ENCODE data around the gene ENO1.
"Not testable (repeated sequence)": the region's sequence is repeated elsewhere in the genome, so short reads cannot be mapped to it uniquely, and the experiment has no call there.

Gene ENO1

DNA sequence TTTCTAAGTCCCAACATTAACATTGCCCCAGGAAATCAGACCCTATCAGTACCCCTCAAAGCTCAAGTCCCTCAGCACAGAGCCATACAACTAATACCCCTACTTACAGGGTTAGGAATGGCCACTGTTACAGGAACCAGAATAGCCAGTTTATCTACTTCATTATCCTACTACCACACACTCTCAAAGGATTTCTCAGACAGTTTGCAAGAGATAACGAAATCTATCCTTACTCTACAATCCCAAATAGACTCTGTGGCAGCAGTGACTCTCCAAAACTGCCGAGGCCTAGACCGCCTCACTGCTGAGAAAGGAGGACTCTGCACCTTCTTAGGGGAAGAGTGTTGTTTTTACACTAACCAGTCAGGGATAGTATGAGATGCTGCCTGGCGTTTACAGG is 19.0 kb upstream of the ENO1 start:
- not testable (repeated sequence) for H3K9ac ChIP-seq (ENCODE audit: low read length in 5 of 5); H3K4me1 ChIP-seq (ENCODE audit: control insufficient read depth in 5 of 5, insufficient read depth in 5 of 5, low read length in 5 of 5); H3K4me3 ChIP-seq (ENCODE audit: low read depth in 1 of 5, low read length in 5 of 5); H3K27ac ChIP-seq (ENCODE audit: low read depth, low read length); H3K36me3 ChIP-seq (ENCODE audit: control insufficient read depth in 5 of 5, insufficient read depth in 5 of 5, low read length in 5 of 5); H3K9me3 ChIP-seq (ENCODE audit: control insufficient read depth in 5 of 5, low read length in 5 of 5); H3K27me3 ChIP-seq (ENCODE audit: control insufficient read depth in 5 of 5, insufficient read depth in 4 of 5, low read length in 5 of 5)

DNA sequence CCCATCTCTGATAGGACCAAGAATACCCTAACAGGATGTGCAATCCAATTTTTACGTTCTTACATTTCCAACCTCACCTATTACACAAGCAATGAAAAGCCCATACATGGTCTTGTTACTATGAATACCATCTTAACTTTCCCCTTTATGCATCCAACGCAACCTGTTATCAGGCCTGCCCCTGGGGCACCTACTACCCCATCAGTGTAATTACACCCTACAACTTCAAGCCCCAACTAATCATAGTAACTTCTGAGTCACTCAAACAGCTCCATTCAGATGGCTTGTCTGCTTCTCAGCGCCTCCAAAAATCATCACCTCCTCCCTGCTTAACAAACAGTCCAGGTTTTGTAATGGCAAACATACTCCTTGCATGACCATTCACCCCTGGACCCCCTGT is 18.3 kb upstream of the ENO1 start:
- H3K9ac ChIP-seq (ENCODE audit: low read length in 5 of 5); H3K27ac ChIP-seq (ENCODE audit: low read depth, low read length); H3K36me3 ChIP-seq (ENCODE audit: control insufficient read depth in 5 of 5, insufficient read depth in 5 of 5, low read length in 5 of 5); H3K4me3 ChIP-seq (ENCODE audit: low read depth in 1 of 5, low read length in 5 of 5); H3K4me1 ChIP-seq (ENCODE audit: control insufficient read depth in 5 of 5, insufficient read depth in 5 of 5, low read length in 5 of 5); H3K27me3 ChIP-seq (ENCODE audit: control insufficient read depth in 5 of 5, insufficient read depth in 4 of 5, low read length in 5 of 5); H3K9me3 ChIP-seq (ENCODE audit: control insufficient read depth in 5 of 5, low read length in 5 of 5): not testable (repeated sequence)

DNA sequence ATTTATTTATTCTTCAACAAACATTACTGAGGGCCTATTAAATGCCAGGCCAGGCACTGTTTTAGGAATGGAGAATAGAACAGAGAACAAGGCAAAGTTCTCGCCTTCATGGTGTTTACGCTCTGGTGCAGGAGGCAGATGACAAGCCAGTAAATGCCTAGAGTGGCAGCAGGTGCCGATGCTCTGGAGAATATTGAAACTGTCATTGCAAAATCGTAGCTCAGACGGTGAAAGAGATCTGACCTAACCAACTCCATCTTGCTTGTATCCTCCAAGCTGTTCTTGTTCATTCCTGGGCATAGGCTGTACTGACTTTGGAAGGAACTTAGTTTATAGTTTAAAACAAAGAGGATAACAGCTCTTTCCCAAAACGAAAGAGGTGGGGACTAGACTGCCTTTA is 13.5 kb upstream of the ENO1 start:
- H3K9ac ChIP-seq (ENCODE audit: low read length in 5 of 5): no peak overlapping the region
- no peak overlapping the region for H3K27ac ChIP-seq (ENCODE audit: low read depth, low read length)
- H3K36me3 ChIP-seq (ENCODE audit: control insufficient read depth in 5 of 5, insufficient read depth in 5 of 5, low read length in 5 of 5): no peaks in the 10 kb centered on the region
- peaks cover 0 to 15% (median 11%) of the 10 kb centered on the region in 5 donors for H3K4me1 ChIP-seq (ENCODE audit: control insufficient read depth in 5 of 5, insufficient read depth in 5 of 5, low read length in 5 of 5)
- H3K27me3 ChIP-seq (ENCODE audit: control insufficient read depth in 5 of 5, insufficient read depth in 4 of 5, low read length in 5 of 5): no peaks in the 10 kb centered on the region
- H3K4me3 ChIP-seq (ENCODE audit: low read depth in 1 of 5, low read length in 5 of 5): no peak overlapping the region
- H3K9me3 ChIP-seq (ENCODE audit: control insufficient read depth in 5 of 5, low read length in 5 of 5): no peaks in the 10 kb centered on the region

DNA sequence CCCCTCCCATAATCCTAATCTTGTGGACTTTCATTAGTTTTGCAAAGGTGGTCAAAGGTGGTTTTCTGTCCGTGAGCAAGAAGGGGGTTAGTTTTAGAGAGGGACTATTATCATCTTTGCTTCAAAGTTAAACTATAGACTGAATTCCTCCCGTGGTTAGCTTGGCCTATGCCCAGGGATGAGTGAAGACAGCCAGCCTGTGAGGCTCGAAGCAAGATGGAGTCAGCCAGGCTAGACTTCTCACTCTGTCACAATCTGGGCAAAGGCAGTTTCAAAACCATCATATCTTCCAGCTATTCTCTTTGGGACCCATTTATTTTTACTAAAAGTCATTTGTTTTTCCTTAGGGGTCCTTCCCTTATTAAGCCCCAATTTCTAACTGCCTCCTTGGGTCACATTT is 12.9 kb upstream of the ENO1 start:
- Histone ChIP-seq H3K9ac (ENCODE audit: low read length in 5 of 5) (no peak overlapping the region), H3K27me3 (ENCODE audit: control insufficient read depth in 5 of 5, insufficient read depth in 4 of 5, low read length in 5 of 5) (no peaks in the 10 kb centered on the region), H3K4me3 (ENCODE audit: low read depth in 1 of 5, low read length in 5 of 5) (no peak overlapping the region), H3K36me3 (ENCODE audit: control insufficient read depth in 5 of 5, insufficient read depth in 5 of 5, low read length in 5 of 5) (no peaks in the 10 kb centered on the region), H3K4me1 (ENCODE audit: control insufficient read depth in 5 of 5, insufficient read depth in 5 of 5, low read length in 5 of 5) (peaks cover 0 to 15% (median 11%) of the 10 kb centered on the region in 5 donors), H3K9me3 (ENCODE audit: control insufficient read depth in 5 of 5, low read length in 5 of 5) (no peaks in the 10 kb centered on the region), H3K27ac (ENCODE audit: low read depth, low read length) (no peak overlapping the region)

DNA sequence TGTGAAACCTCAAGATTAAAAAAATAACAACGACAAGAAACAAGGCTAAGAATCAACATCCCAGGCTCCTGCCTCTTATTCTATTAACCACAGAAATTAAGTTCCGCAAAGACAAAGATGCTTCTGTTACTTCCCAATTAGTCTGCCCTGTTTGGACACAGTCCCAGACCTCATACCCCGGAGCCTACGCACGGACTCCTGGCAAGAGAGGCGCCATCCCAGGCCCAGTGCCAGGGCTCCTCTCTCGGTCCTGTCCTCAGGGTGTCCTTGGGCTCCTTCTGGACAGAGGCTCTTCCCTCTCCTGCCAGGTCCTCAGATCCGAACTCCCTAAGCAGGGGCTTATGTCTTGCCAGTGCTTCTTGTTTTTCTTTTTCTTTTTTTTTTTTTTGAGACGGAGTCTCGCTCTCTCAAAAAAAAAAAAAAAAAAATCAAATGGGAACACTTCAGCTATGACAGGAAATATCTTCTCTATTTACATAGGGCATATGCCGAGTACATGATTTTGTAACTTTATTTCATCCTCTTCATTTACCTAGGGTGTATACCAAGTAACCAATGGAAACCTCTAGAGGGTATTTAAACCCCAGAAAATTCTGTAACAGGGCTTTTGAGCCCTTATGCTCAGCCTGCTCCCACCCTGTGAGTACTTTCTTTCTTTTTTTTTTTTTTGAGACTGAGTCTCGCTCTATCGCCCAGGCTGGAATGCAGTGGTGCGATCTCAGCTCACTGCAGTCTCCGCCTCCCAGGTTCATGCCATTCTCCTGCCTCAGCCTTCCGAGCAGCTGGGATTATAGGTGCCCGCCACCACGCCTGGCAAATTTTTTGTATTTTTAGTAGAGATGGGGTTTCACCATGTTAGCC is 11.7 kb upstream of the ENO1 start:
- Histone ChIP-seq H3K4me1 (ENCODE audit: control insufficient read depth in 5 of 5, insufficient read depth in 5 of 5, low read length in 5 of 5) (peaks cover 0 to 15% (median 11%) of the 10 kb centered on the region in 5 donors), H3K9me3 (ENCODE audit: control insufficient read depth in 5 of 5, low read length in 5 of 5) (no peaks in the 10 kb centered on the region), H3K27me3 (ENCODE audit: control insufficient read depth in 5 of 5, insufficient read depth in 4 of 5, low read length in 5 of 5) (no peaks in the 10 kb centered on the region), H3K9ac (ENCODE audit: low read length in 5 of 5) (no peak overlapping the region), H3K27ac (ENCODE audit: low read depth, low read length) (no peak overlapping the region), H3K4me3 (ENCODE audit: low read depth in 1 of 5, low read length in 5 of 5) (no peak overlapping the region), H3K36me3 (ENCODE audit: control insufficient read depth in 5 of 5, insufficient read depth in 5 of 5, low read length in 5 of 5) (no peaks in the 10 kb centered on the region)

DNA sequence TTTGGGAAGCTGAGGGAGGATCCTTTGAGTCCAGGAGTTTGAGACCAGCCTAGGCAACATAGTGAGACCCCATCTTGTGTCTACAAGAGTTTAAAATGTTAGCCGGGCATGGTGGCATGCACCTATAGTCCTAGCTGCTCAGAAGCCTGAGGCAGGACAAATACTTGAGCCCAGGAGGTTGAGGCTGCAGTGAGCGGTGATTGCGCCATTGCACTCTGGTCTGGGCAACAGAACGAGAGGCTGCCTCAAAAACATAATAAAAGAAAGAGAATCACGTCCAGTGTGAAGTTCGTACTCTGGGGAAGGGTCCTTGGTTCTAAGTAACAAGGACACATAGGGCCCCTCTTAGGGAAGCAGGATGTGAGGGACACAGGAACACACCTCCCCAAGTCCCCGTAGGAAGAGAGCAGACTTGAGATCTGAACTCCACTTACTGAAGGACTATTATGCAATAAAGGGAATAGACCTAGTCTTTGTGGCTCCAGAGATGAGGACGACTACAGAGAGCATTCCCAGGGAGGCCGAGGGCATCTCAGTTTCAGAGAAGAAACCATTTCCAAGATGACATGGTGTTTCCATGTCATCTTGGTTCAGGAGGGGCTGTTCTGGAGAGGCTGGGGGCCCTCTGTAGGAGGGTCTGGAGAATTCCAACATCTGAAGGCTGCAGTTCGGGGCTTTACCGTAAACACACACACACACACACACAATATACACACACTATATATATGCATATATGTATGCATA is 10.8 kb upstream of the ENO1 start:
- H3K9me3 ChIP-seq (ENCODE audit: control insufficient read depth in 5 of 5, low read length in 5 of 5): no peaks in the 10 kb centered on the region
- no peak overlapping the region for H3K27ac ChIP-seq (ENCODE audit: low read depth, low read length)
- H3K9ac ChIP-seq (ENCODE audit: low read length in 5 of 5): no peak overlapping the region
- no peak overlapping the region for H3K4me3 ChIP-seq (ENCODE audit: low read depth in 1 of 5, low read length in 5 of 5)
- H3K4me1 ChIP-seq (ENCODE audit: control insufficient read depth in 5 of 5, insufficient read depth in 5 of 5, low read length in 5 of 5): peaks cover 1 to 15% (median 11%) of the 10 kb centered on the region in 5 donors
- H3K27me3 ChIP-seq (ENCODE audit: control insufficient read depth in 5 of 5, insufficient read depth in 4 of 5, low read length in 5 of 5): no peaks in the 10 kb centered on the region
- H3K36me3 ChIP-seq (ENCODE audit: control insufficient read depth in 5 of 5, insufficient read depth in 5 of 5, low read length in 5 of 5): no peaks in the 10 kb centered on the region

DNA sequence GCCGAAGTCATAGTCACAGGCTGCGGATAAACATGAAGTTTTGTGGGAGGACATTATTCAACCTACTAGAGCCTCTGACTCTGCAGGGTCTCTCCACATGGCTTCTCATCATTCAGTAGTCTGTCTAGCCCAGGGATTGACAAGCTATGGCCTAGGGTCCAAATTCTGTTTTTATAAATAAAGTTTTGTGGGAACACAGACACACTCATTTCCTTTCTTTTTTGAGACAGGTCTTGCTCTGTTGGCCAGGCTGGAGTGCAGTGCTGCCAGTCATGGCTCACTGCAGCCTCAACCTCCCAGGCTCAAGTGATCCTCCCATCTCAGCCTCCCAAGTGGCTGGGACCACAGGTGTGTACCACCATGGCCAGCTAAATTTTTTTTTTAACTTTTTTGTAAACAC is 8.1 kb upstream of the ENO1 start:
- no peaks in the 10 kb centered on the region for H3K36me3 ChIP-seq (ENCODE audit: control insufficient read depth in 5 of 5, insufficient read depth in 5 of 5, low read length in 5 of 5)
- no peak overlapping the region for H3K27ac ChIP-seq (ENCODE audit: low read depth, low read length)
- no peaks in the 10 kb centered on the region for H3K9me3 ChIP-seq (ENCODE audit: control insufficient read depth in 5 of 5, low read length in 5 of 5)
- H3K4me3 ChIP-seq (ENCODE audit: low read depth in 1 of 5, low read length in 5 of 5): no peak overlapping the region
- no peaks in the 10 kb centered on the region for H3K27me3 ChIP-seq (ENCODE audit: control insufficient read depth in 5 of 5, insufficient read depth in 4 of 5, low read length in 5 of 5)
- H3K4me1 ChIP-seq (ENCODE audit: control insufficient read depth in 5 of 5, insufficient read depth in 5 of 5, low read length in 5 of 5): peaks cover 4 to 21% (median 14%) of the 10 kb centered on the region in 5 donors
- no peak overlapping the region for H3K9ac ChIP-seq (ENCODE audit: low read length in 5 of 5)

DNA sequence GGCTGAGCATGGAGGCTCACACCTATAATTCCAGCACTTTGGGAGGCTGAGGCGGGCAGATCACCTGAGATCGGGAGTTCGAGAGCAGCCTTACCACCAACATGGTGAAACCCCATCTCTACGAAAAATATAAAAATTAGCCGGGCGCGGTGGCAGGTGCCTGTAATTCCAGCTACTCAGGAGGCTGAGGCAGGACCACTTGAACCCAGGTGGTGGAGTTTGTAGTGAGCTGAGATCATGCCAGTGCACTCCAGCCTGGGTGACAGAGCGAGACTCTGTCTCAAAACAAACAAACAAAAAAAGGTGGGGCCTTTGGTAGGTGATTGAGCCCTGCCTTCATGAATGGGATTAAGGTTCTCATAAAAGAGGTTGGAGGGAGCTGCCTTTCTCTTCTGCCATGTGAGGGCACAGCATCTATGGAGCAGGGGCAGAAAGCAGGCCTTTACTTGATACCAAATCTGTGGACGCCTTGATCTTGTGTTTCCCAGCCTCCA is 7.6 kb upstream of the ENO1 start:
- not testable (repeated sequence) for H3K4me3 ChIP-seq (ENCODE audit: low read depth in 1 of 5, low read length in 5 of 5); H3K9me3 ChIP-seq (ENCODE audit: control insufficient read depth in 5 of 5, low read length in 5 of 5); H3K36me3 ChIP-seq (ENCODE audit: control insufficient read depth in 5 of 5, insufficient read depth in 5 of 5, low read length in 5 of 5); H3K9ac ChIP-seq (ENCODE audit: low read length in 5 of 5); H3K27me3 ChIP-seq (ENCODE audit: control insufficient read depth in 5 of 5, insufficient read depth in 4 of 5, low read length in 5 of 5); H3K27ac ChIP-seq (ENCODE audit: low read depth, low read length)
- peaks cover 4 to 21% (median 14%) of the 10 kb centered on the region in 5 donors for H3K4me1 ChIP-seq (ENCODE audit: control insufficient read depth in 5 of 5, insufficient read depth in 5 of 5, low read length in 5 of 5)

DNA sequence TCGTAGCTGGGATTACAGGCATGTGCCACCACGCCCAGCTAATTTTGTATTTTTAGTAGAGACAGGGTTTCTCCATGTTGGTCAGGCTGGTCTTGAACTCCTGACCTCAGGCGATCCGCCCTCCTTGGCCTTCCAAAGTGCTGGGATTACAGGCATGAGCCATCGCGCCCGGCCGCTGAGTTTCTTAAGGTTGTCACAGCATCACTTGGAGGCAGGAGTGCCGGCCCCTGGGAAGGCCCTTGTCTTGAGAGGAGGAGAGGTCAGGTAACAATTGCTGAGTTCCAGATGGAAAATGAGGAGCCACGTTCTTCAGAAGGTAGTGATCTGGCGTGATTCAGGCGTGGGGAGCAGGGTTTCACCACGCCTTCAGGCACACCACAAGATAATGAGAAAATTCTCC is 5.6 kb upstream of the ENO1 start:
- H3K4me3 ChIP-seq (ENCODE audit: low read depth in 1 of 5, low read length in 5 of 5); H3K36me3 ChIP-seq (ENCODE audit: control insufficient read depth in 5 of 5, insufficient read depth in 5 of 5, low read length in 5 of 5); H3K9me3 ChIP-seq (ENCODE audit: control insufficient read depth in 5 of 5, low read length in 5 of 5); H3K27me3 ChIP-seq (ENCODE audit: control insufficient read depth in 5 of 5, insufficient read depth in 4 of 5, low read length in 5 of 5); H3K9ac ChIP-seq (ENCODE audit: low read length in 5 of 5); H3K27ac ChIP-seq (ENCODE audit: low read depth, low read length): not testable (repeated sequence)
- peaks cover 9 to 25% (median 23%) of the 10 kb centered on the region in 5 donors for H3K4me1 ChIP-seq (ENCODE audit: control insufficient read depth in 5 of 5, insufficient read depth in 5 of 5, low read length in 5 of 5)

DNA sequence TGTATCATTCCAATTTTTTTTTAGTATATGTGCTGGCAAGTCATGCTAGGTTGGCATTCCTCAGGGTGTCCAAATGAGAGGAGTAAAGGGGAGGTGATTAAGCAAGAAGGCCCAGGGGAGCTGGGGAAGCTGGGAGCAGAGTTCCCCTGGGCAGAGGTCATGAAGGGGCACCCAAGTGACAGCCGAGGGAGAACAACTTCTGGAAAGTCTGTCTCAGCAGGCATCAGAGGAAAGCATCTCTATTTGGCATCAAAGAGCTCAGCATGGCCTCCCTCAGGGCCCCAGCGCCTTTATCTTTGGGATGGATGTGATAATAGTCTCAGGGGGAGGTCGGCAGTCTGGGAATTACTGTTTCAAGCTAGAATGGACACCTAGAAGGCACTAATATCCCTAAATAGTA is 5.0 kb upstream of the ENO1 start:
- H3K4me1 ChIP-seq (ENCODE audit: control insufficient read depth in 5 of 5, insufficient read depth in 5 of 5, low read length in 5 of 5): peaks cover 9 to 27% (median 21%) of the 10 kb centered on the region in 5 donors
- H3K9me3 ChIP-seq (ENCODE audit: control insufficient read depth in 5 of 5, low read length in 5 of 5): no peaks in the 10 kb centered on the region
- no peak overlapping the region for H3K4me3 ChIP-seq (ENCODE audit: low read depth in 1 of 5, low read length in 5 of 5)
- H3K27ac ChIP-seq (ENCODE audit: low read depth, low read length): no peak overlapping the region
- H3K9ac ChIP-seq (ENCODE audit: low read length in 5 of 5): no peak overlapping the region
- H3K27me3 ChIP-seq (ENCODE audit: control insufficient read depth in 5 of 5, insufficient read depth in 4 of 5, low read length in 5 of 5): no peaks in the 10 kb centered on the region
- no peaks in the 10 kb centered on the region for H3K36me3 ChIP-seq (ENCODE audit: control insufficient read depth in 5 of 5, insufficient read depth in 5 of 5, low read length in 5 of 5)
